Panc1 (cell line): ENCODE data around the gene ZNF398. TPM values are rescaled to one million over a fixed set of nuclear protein-coding genes. Genes with fewer than 3 reads are reported as not detected.

Experiments used
- ATAC-seq: fragments of 200-7000 bp; cut with Tn5 transposase; 2 replicates; pipeline ENCODE4 v1.9.1; 2020; ENCODE audit warnings: mild to moderate bottlenecking, moderate library complexity
- BruUV-seq: library from RNA; stranded (reverse); fragments of 400-500 nt; replicated peaks from 2 replicates; lab custom pipeline; 2021; lab: Mats Ljungman, UMichigan
- CTCF ChIA-PET: fragments of 300-600 bp; sonication (Branson Sonifier 250); formaldehyde crosslinking; loops from one replicate; lab custom pipeline; 2022; ENCODE audit warnings: antibody characterized with exemption; lab: Charles Lee
- POLR2A ChIA-PET: fragments of 300-600 bp; sonication (Branson Sonifier 250); formaldehyde crosslinking; loops from one replicate; lab custom pipeline; 2022; ENCODE audit warnings: antibody characterized with exemption; lab: Charles Lee
- DNase-seq: peaks from one replicate; pipeline ENCODE4 v3.0.0-alpha.2; 2010; ENCODE audit warnings: low read depth, low spot score
- H3K27ac ChIP-seq: 2 replicates; pipeline ENCODE4 v1.5.1; 2011; ENCODE audit warnings: mild to moderate bottlenecking, low read length, inconsistent platforms
- H3K27me3 ChIP-seq: fragments of 200-500 bp; sonication (Bioruptor generic); 2 replicates; pipeline ENCODE4 v1.6.0; 2014; ENCODE audit warnings: low read length, inconsistent platforms; ENCODE audit not compliant: control insufficient read depth, insufficient read depth
- H3K36me3 ChIP-seq: fragments of 200-500 bp; sonication (Bioruptor generic); 2 replicates; pipeline ENCODE4 v1.5.1; 2014; ENCODE audit warnings: inconsistent platforms, mild to moderate bottlenecking, low read length, moderate library complexity; ENCODE audit not compliant: control insufficient read depth, insufficient read depth
- H3K4me1 ChIP-seq: 2 replicates; pipeline ENCODE4 v1.5.1; 2011; ENCODE audit warnings: inconsistent platforms, mild to moderate bottlenecking, low read length, moderate library complexity; ENCODE audit not compliant: control insufficient read depth, insufficient read depth
- H3K4me3 ChIP-seq, 2 experiments: 2 replicates each; pipeline ENCODE4 v1.5.1; 2011 to 2012; ENCODE audit warnings: low read depth in 2 of 2, low read length in 2 of 2, mild to moderate bottlenecking in 2 of 2, inconsistent platforms in 1 of 2, moderate library complexity in 1 of 2
- H3K9me3 ChIP-seq: fragments of 200-500 bp; sonication (Bioruptor generic); 2 replicates; pipeline ENCODE4 v1.5.1; 2014; ENCODE audit warnings: low read depth, mild to moderate bottlenecking, inconsistent platforms, low read length, moderate library complexity; ENCODE audit not compliant: control insufficient read depth, insufficient read depth
- CTCF ChIP-seq: fragments of 450-650 bp; IDR thresholded peaks from 2 replicates; pipeline ENCODE4 v1.5.1; 2017; ENCODE audit warnings: mild to moderate bottlenecking
- POLR2AphosphoS5 ChIP-seq: IDR thresholded peaks from 2 replicates; pipeline ENCODE4 v1.6.1; 2012; ENCODE audit warnings: mild to moderate bottlenecking, low read depth, low read length, moderate library complexity
- SIN3A ChIP-seq: IDR thresholded peaks from 2 replicates; pipeline ENCODE4 v1.6.1; 2012; ENCODE audit warnings: low read depth, mild to moderate bottlenecking, low read length, moderate library complexity, borderline replicate concordance; ENCODE audit not compliant: insufficient read depth
- TCF7L2 ChIP-seq: IDR thresholded peaks from 2 replicates; pipeline ENCODE4 v1.6.1; 2011; ENCODE audit warnings: mild to moderate bottlenecking, low read depth, low read length, inconsistent platforms
- in situ Hi-C: cut with HindIII; loops from 2 replicates; pipeline ENCODE4 v1.10.0; 2016; ENCODE audit warnings: low sequenced_read_pairs, low pct_unique_long_range_greater_than_20kb
- intact Hi-C: fragments of 100-400 bp; cut with micrococcal nuclease; formaldehyde crosslinking; loops from one replicate; pipeline ENCODE4 v1.10.0; 2022; ENCODE audit not compliant: unreplicated experiment
- total RNA-seq: library from RNA; stranded (reverse); gene quantifications from one replicate; pipeline ENCODE4 v1.2.1, GENCODE V29; 2021; ENCODE audit not compliant: unreplicated experiment
- TF ChIP-seq, protein P1 (sequence below), 2 experiments: IDR thresholded peaks; 2 replicates each; pipeline ENCODE4 v1.6.1; 2011 to 2012; ENCODE audit warnings: low read depth in 2 of 2, control low read depth in 1 of 2, low read length in 1 of 2, mild to moderate bottlenecking in 1 of 2, moderate library complexity in 1 of 2; ENCODE audit not compliant: insufficient read depth in 1 of 2

The ZNF398 gene
- total RNA-seq, 1 experiment from 2014 or later = 14.1 TPM

DNA sequence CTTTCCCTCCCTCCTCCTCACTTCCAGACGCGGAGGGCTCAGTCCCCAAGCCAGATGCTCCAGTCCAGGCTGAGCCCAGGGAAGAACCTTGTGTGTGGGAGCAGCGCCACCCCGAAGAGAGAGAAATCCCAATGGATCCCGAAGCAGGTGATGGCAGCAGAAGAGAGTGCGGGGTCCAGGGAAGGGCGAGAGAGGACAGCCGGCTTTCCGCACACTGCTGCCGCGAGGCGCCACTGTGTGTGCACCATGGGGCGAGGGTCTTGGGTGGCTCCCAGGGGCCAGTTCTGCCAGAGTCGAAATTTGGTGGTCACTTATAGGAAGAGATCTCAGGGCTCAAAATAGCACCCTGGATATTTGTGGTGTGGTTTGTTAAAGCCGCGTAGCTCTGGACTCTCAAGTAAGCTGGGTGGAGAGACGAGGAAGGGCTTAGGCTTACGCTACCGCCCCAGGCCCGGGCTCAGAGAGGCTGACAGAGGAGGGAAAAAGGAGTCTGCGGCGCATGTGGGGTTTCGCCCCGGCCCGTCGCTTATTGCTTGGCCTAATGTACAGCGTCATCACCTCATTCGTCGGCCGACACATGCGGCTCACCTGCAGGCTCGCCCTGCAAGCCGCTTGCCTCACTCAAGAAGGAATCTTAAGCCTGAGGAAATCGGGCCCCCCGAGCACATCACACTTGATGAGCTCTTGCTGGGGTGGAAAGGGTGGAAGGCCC is 60.2 kb downstream of the ZNF398 start:
- Histone ChIP-seq H3K4me1 (no peaks in the 10 kb centered on the region), H3K4me3 (no peak overlapping the region), H3K27me3 (no peaks in the 10 kb centered on the region), H3K27ac (no peak overlapping the region), H3K9me3 (no peaks in the 10 kb centered on the region), H3K36me3 (peaks cover 21% of the 10 kb centered on the region)
- in situ Hi-C loops (no loop called here), intact Hi-C loops (no loop called here)
- no peak for TF ChIP-seq POLR2AphosphoS5
- TF ChIP-seq CTCF = no peak
- TF ChIP-seq, protein P1, sequence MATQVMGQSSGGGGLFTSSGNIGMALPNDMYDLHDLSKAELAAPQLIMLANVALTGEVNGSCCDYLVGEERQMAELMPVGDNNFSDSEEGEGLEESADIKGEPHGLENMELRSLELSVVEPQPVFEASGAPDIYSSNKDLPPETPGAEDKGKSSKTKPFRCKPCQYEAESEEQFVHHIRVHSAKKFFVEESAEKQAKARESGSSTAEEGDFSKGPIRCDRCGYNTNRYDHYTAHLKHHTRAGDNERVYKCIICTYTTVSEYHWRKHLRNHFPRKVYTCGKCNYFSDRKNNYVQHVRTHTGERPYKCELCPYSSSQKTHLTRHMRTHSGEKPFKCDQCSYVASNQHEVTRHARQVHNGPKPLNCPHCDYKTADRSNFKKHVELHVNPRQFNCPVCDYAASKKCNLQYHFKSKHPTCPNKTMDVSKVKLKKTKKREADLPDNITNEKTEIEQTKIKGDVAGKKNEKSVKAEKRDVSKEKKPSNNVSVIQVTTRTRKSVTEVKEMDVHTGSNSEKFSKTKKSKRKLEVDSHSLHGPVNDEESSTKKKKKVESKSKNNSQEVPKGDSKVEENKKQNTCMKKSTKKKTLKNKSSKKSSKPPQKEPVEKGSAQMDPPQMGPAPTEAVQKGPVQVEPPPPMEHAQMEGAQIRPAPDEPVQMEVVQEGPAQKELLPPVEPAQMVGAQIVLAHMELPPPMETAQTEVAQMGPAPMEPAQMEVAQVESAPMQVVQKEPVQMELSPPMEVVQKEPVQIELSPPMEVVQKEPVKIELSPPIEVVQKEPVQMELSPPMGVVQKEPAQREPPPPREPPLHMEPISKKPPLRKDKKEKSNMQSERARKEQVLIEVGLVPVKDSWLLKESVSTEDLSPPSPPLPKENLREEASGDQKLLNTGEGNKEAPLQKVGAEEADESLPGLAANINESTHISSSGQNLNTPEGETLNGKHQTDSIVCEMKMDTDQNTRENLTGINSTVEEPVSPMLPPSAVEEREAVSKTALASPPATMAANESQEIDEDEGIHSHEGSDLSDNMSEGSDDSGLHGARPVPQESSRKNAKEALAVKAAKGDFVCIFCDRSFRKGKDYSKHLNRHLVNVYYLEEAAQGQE (IDR thresholded peaks at IDR 0.05; ENCODE audit: insufficient read depth in 1 of 2, low read depth in 2 of 2, low read length in 1 of 2) = no peak
- TF ChIP-seq TCF7L2 = no peak
- TF ChIP-seq SIN3A = no peak
- BruUV-seq = no TSS peak
- CTCF ChIA-PET = no interaction called here
- no peak for DNase-seq
- POLR2A ChIA-PET = no interaction called here
- no peak for ATAC-seq

- ChIA-PET POLR2A (no interaction called here), CTCF (no interaction called here)
- peak; percentile 38 for DNase-seq
- ATAC-seq = peak; percentile 84
- in situ Hi-C loops = no loop called here
- intact Hi-C loops = no loop called here
- TF ChIP-seq CTCF (peak; percentile 87), TCF7L2 (no peak)
- TF ChIP-seq, protein P1 (IDR thresholded peaks at IDR 0.05; ENCODE audit: insufficient read depth in 1 of 2, low read depth in 2 of 2, low read length in 1 of 2) = no peak
- Histone ChIP-seq H3K36me3 (peaks cover 23% of the 10 kb centered on the region), H3K27ac (no peak overlapping the region), H3K4me3 (no peak overlapping the region), H3K9me3 (no peaks in the 10 kb centered on the region), H3K27me3 (no peaks in the 10 kb centered on the region), H3K4me1 (no peaks in the 10 kb centered on the region)
- no TSS peak for BruUV-seq
Measured at GRCh38 chr7:149209518-149210269, 62.4 kb downstream of the ZNF398 start.
